DLD1 (cell line): ENCODE measurements around the gene ZNF557.

Experiments used
- in situ Hi-C: cut with HindIII; loops from 2 replicates; pipeline ENCODE4 v1.10.0; 2017; ENCODE audit warnings: low sequenced_read_pairs

ZNF557 gene

DNA sequence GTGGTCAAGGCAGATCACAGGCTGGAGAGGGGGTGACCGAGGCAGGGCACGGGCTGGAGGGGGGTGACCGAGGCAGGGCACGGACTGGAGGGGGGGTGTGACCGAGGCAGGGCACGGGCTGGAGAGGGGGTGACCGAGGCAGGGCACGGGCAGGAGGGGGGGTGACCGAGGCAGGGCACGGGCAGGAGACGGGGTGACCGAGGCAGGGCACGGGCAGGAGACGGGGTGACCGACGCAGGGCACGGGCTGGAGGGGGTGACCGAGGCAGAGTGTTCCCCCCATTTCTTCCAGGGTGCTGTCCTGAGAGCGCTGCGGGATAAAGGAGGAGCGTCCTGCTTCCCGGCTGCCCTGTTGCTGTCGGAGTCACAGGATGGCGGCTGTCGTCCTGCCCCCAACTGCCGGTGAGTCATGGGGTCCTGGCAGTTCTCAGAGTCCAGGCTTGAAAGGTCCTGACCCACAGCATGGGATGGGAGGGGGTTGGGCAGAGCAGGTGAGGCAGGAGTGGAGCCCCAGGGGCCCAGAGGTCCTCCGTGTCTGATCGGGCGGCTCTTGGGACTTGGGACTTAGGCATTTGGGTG is 5.3 kb downstream of the ZNF557 start:
- in situ Hi-C loops: no loop called here

GRCh38 chr19:7076151-7076550 is 6.6 kb downstream of the ZNF557 start:
- in situ Hi-C loops: no loop called here

- in situ Hi-C loops: no loop called here
Measured at GRCh38 chr19:7078008-7078407, 8.5 kb downstream of the ZNF557 start.

DNA sequence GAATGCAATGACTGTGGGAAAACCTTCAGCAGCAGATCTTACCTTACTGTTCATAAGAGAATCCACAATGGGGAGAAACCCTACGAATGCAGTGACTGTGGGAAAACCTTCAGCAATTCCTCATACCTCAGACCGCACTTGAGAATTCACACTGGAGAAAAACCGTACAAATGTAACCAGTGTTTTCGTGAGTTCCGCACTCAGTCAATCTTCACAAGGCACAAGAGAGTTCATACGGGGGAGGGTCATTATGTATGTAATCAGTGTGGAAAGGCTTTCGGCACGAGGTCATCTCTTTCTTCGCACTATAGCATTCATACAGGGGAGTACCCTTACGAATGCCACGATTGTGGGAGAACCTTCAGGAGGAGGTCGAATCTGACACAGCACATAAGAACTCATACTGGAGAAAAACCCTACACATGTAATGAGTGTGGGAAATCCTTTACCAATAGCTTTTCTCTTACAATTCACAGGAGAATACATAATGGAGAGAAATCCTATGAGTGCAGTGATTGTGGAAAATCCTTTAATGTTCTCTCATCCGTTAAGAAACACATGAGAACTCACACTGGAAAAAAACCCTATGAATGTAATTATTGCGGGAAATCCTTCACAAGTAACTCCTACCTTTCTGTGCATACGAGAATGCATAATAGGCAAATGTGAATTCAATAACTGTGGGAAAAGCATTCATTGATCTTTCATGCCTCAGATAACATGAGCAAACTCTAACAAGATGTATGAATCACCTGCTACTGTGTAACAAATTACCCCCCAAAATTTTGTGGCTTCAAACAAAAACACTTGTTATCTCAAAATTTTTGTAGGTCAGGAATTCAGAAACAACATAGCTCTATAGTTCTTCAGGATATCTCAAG is 13.8 kb downstream of the ZNF557 start:
- in situ Hi-C loops: no loop called here

GRCh38 chr19:7088999-7089398 is 19.5 kb downstream of the ZNF557 start:
- in situ Hi-C loops: no loop called here

- in situ Hi-C loops: no loop called here
Measured at GRCh38 chr19:7098096-7098495, 28.6 kb downstream of the ZNF557 start.

- in situ Hi-C loops: no loop called here
Measured at GRCh38 chr19:7098701-7099596, 29.4 kb downstream of the ZNF557 start.

DNA sequence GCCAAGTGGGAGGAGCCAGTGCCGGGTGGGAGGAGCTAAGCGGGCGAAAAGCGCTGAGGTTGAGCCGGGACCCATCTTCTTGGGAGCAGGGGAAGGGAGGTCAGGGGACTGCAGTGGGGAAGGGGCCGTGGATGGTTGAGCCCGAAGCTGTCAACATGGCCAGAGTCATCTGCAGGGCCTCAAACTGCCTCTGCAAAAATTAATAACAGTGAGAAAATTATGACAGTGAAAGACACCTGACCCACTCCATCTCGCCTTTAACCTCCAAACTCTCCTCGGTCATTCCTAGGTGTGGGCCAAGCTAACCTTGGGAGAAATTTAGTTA is 30.1 kb downstream of the ZNF557 start:
- in situ Hi-C loops: no loop called here

GRCh38 chr19:7101498-7102253 is 32.2 kb downstream of the ZNF557 start:
- in situ Hi-C loops: no loop called here

- in situ Hi-C loops: no loop called here
Measured at GRCh38 chr19:7104747-7105447, 35.4 kb downstream of the ZNF557 start.

- in situ Hi-C loops: no loop called here
Measured at GRCh38 chr19:7106711-7107657, 37.5 kb downstream of the ZNF557 start.

- in situ Hi-C loops: no loop called here
Measured at GRCh38 chr19:7109678-7110289, 40.3 kb downstream of the ZNF557 start.

GRCh38 chr19:7112675-7113074 is 43.2 kb downstream of the ZNF557 start:
- in situ Hi-C loops: no loop called here

GRCh38 chr19:7113233-7113632 is 43.7 kb downstream of the ZNF557 start:
- in situ Hi-C loops: no loop called here

- in situ Hi-C loops: no loop called here
Measured at GRCh38 chr19:7115721-7116120, 46.2 kb downstream of the ZNF557 start.

DNA sequence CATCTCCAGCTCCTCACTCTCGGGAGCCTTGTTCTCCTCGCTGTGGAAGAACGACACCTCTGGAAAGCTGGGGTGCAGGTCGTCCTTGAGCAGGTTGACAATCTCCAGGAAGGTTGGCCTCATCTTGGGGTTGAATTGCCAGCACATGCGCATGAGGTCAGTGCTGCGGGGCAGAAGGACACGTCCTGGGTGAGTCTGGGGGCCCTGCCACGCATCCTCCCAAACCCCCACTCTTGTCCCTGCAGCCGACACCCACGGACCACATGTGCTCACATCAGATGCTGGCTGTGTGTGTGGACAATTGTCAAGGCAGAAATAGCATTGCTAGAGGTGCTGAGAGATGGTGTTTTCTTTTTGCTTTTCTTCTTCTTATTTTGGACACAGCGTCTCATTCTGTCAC is 47.7 kb downstream of the ZNF557 start:
- in situ Hi-C loops: no loop called here

GRCh38 chr19:7119582-7119981 is 50.1 kb downstream of the ZNF557 start:
- in situ Hi-C loops: no loop called here

GRCh38 chr19:7120499-7120898 is 51.0 kb downstream of the ZNF557 start:
- in situ Hi-C loops: no loop called here

- in situ Hi-C loops: no loop called here
Measured at GRCh38 chr19:7122701-7123100, 53.2 kb downstream of the ZNF557 start.
